Brain microvascular endothelial cell (primary cell): ENCODE data around the gene CUX1.

Source experiments
- DNase-seq: peaks from one replicate; pipeline ENCODE4 v3.0.0-alpha.2; 2020
- H3K27ac ChIP-seq: fragments of 250-450 bp; sonication (Bioruptor Pico); 2 replicates; pipeline ENCODE4 v1.5.1; 2020; ENCODE audit warnings: mild to moderate bottlenecking, moderate library complexity
- H3K27me3 ChIP-seq: fragments of 250-450 bp; sonication (Bioruptor Pico); replicated peaks from 2 replicates; pipeline ENCODE4 v1.5.1; 2020; ENCODE audit warnings: mild to moderate bottlenecking
- H3K36me3 ChIP-seq: fragments of 250-450 bp; sonication (Bioruptor Pico); replicated peaks from 2 replicates; pipeline ENCODE4 v1.5.1; 2020; ENCODE audit warnings: mild to moderate bottlenecking
- H3K4me3 ChIP-seq: 2 replicates; pipeline ENCODE4 v1.5.1; 2011; ENCODE audit warnings: low read depth, mild to moderate bottlenecking, control low read depth, low read length, moderate library complexity
- in situ Hi-C: cut with HindIII; loops from 2 replicates; pipeline ENCODE4 v1.10.0; 2017; ENCODE audit warnings: low sequenced_read_pairs, low pct_ligation_motif_present
- TF ChIP-seq, protein P1 (sequence below): IDR thresholded peaks from 2 replicates; pipeline ENCODE4 v1.5.1; 2011; ENCODE audit warnings: low read depth, mild to moderate bottlenecking, moderate library complexity, low read length, control low read depth, inconsistent platforms; ENCODE audit errors: missing control alignments

CUX1 gene

DNA sequence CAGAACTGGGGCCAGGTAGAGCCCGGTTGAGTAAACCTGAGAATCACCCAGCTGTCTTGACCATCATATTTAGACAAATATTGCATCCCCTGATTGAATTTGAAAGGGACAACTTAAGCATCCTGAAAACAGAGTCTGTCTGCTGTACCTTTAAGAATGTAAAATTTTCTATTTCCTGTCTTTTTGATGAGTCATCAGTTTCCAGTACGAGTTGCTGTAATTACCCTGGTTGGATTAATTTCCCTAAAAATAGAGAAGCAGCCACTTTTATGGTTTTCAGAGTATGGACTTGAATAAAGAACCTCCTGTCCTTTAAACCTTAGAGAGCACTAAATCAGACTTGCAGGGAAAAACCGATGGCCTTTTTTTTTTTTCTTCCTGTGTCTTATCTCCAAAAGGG, 304.6 kb downstream of the CUX1 start:
- Histone ChIP-seq H3K27ac (peak overlapping the region; percentile 52), H3K4me3 (no peak overlapping the region), H3K27me3 (no peaks in the 10 kb centered on the region), H3K36me3 (no peaks in the 10 kb centered on the region)
- TF ChIP-seq, protein P1, sequence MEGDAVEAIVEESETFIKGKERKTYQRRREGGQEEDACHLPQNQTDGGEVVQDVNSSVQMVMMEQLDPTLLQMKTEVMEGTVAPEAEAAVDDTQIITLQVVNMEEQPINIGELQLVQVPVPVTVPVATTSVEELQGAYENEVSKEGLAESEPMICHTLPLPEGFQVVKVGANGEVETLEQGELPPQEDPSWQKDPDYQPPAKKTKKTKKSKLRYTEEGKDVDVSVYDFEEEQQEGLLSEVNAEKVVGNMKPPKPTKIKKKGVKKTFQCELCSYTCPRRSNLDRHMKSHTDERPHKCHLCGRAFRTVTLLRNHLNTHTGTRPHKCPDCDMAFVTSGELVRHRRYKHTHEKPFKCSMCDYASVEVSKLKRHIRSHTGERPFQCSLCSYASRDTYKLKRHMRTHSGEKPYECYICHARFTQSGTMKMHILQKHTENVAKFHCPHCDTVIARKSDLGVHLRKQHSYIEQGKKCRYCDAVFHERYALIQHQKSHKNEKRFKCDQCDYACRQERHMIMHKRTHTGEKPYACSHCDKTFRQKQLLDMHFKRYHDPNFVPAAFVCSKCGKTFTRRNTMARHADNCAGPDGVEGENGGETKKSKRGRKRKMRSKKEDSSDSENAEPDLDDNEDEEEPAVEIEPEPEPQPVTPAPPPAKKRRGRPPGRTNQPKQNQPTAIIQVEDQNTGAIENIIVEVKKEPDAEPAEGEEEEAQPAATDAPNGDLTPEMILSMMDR = no peak
- DNase-seq = no peak
- in situ Hi-C loops = no loop called here

DNA sequence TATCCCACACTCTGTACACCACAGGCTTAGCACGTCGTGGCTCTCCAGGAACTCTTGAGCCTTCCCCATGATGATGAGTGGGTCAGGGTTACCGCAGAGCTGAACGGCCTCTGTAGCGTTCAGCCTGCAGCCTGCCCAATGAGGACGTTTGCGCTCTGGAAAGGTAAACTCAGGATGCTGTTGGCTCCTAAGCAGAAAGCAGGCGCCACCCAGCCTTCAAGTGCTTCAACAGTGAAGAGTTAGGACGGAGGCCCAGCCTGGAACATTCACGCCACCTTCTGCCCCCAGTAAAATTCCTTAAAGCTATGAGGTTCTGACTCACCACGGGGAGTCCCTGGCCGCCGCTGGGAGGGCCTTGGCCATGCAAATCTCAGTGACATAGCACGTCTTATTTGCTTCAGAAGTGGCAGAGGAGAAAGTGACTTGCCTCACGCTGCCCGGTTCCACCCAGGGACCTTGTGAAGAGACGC, 307.7 kb downstream of the CUX1 start:
- Histone ChIP-seq H3K27me3 (no peaks in the 10 kb centered on the region), H3K27ac (peak overlapping the region; percentile 69), H3K36me3 (no peaks in the 10 kb centered on the region), H3K4me3 (no peak overlapping the region)
- in situ Hi-C loops = no loop called here
- TF ChIP-seq, protein P1 = peak; percentile 43
- peak; percentile 87 for DNase-seq

DNA sequence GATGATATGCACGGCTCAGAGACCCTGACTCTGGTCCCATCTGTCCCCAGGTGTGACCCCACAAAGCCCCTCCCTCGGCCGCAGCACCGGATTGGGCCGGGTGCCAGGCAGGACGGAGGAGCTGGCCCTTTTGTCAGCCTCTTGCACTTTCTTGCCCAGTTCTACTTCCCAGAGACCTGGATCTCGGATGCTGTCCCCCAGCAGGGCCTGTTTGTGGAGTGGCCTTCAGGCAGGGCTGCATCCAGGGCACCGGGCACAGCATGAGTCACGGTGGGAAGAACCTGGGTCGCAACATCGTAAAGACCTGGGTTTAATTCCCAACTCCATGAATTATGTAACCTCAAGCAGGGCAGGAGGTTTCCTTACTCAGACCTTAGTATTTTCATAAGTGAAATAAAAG, 310.9 kb downstream of the CUX1 start:
- TF ChIP-seq, protein P1 = no peak
- H3K36me3 ChIP-seq = no peaks in the 10 kb centered on the region
- no peak for DNase-seq
- H3K27ac ChIP-seq = no peak overlapping the region
- no peak overlapping the region for H3K4me3 ChIP-seq
- in situ Hi-C loops = no loop called here
- H3K27me3 ChIP-seq = no peaks in the 10 kb centered on the region

DNA sequence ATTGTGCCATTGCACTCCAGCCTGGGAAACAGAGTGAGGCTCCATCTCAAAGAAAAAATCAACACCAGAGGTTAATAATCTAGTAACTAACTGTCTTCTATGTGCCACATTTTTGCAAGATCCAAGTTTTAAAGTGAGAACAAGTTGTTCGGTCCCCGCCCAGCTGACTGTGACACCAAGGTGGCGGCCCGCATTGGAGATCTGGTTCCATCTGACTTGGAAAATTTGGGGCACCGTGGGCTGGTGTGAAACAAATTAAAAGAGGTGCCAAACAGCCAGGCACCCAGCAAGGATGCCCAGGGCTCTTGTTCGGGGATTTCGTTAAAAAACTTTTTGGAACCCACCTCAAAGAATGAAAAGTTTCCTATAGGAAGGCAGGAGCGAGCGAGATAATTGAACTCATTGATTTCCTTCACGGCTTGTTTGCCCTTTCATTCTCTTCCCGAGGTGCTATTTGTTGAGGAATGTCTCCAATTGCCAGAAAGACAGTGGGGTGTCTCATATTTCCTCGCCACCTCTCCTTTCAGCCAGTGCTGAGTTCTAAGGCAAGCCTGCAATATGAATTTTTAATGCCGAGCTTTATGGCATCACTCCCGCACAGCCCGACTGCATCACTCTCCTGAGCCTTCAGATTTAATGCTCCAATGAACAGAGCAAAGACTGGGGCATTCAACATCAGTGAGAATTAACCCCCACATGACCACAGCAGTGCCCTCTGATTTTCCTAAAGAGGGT, 312.4 kb downstream of the CUX1 start:
- Histone ChIP-seq H3K36me3 (no peaks in the 10 kb centered on the region), H3K4me3 (no peak overlapping the region), H3K27me3 (no peaks in the 10 kb centered on the region), H3K27ac (no peak overlapping the region)
- in situ Hi-C loops = no loop called here
- DNase-seq = no peak
- TF ChIP-seq, protein P1 = no peak

DNA sequence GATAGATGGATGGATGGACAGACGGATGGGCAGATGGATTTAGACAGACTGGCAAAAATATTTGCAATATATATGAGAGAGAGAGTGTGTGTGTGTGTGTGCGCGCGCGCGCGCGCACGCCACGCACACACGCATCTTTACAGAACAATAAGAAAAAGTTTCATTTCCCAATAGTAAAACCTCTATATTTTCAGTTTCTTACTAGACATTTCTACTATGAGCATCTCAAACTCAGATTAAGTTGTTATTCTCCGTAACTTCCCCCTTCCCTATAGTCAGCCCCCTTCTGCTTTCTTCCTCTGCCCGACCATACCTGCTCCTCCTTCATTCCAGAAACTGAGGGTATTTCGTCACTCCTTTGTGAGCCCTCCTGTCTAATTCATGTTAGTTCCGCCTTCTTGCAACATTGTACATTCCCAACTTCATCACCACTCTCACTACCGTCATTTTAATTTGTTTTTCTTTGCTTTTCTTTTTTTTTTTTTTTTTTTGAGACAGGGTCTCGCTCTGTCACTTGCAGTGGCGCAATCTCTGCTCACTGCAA, 314.9 kb downstream of the CUX1 start:
- in situ Hi-C loops = no loop called here
- Histone ChIP-seq H3K36me3 (no peaks in the 10 kb centered on the region), H3K27me3 (no peaks in the 10 kb centered on the region), H3K27ac (no peak overlapping the region), H3K4me3 (no peak overlapping the region)
- DNase-seq = no peak
- TF ChIP-seq, protein P1 = no peak
